GM10248 (cell line): ENCODE data around the gene PRKAG3.

Experiments
- CTCF ChIA-PET: fragments of 300-600 bp; sonication (Branson Sonifier 250); formaldehyde crosslinking; extraction: SDS; loops from one replicate; lab custom pipeline; 2021; ENCODE audit warnings: antibody characterized with exemption; lab: Yijun Ruan, JAX
- POLR2A ChIA-PET: fragments of 350-650 bp; sonication (Branson Sonifier 250); formaldehyde crosslinking; extraction: SDS; loops from one replicate; lab custom pipeline; 2020; ENCODE audit warnings: antibody characterized with exemption; lab: Yijun Ruan, JAX
- DNase-seq: peaks from one replicate; pipeline ENCODE4 v3.0.0; 2012; ENCODE audit errors: extremely low spot score
- CTCF ChIP-seq: IDR thresholded peaks from 2 replicates; pipeline ENCODE4 v1.5.1; 2012; ENCODE audit warnings: mild to moderate bottlenecking, low read depth; ENCODE audit errors: extremely low read depth, missing control alignments, control extremely low read depth

The PRKAG3 gene

GRCh38 chr2:218814540-218815243, 16.9 kb downstream of the PRKAG3 start:
- ChIA-PET POLR2A (no interaction called here), CTCF (interaction anchor here (1.5 to 2.1 kb wide), 5 partner anchors 9 to 143 kb away, joined by 3 to 6 read pairs (median 4); partner anchors contain the start of genes RNF25 and STK36)
- TF ChIP-seq CTCF, result no peak
- no peak for DNase-seq

GRCh38 chr2:218813771-218814460, 17.7 kb downstream of the PRKAG3 start:
- CTCF ChIA-PET, result no interaction called here
- no peak for TF ChIP-seq CTCF
- DNase-seq, result no peak
- POLR2A ChIA-PET, result no interaction called here

- no peak for TF ChIP-seq CTCF
- ChIA-PET CTCF (no interaction called here), POLR2A (no interaction called here)
- no peak for DNase-seq
Measured at GRCh38 chr2:218812861-218813260, 18.7 kb downstream of the PRKAG3 start.

GRCh38 chr2:218812096-218812815, 19.3 kb downstream of the PRKAG3 start:
- ChIA-PET POLR2A (no interaction called here), CTCF (no interaction called here)
- TF ChIP-seq CTCF, result no peak
- DNase-seq, result no peak

GRCh38 chr2:218811382-218811781, 20.2 kb downstream of the PRKAG3 start:
- CTCF ChIA-PET, result interaction anchor here (1.1 kb wide), 1 partner anchor 8 kb away, joined by 3 read pairs; no protein-coding TSS in a partner anchor
- DNase-seq, result no peak
- POLR2A ChIA-PET, result no interaction called here
- TF ChIP-seq CTCF, result no peak

GRCh38 chr2:218810256-218810655, 21.3 kb downstream of the PRKAG3 start:
- DNase-seq, result no peak
- TF ChIP-seq CTCF, result no peak
- ChIA-PET CTCF (interaction anchor here (1.0 to 1.4 kb wide), 3 partner anchors 9 to 66 kb away, joined by 3 to 7 read pairs (median 3); no protein-coding TSS in a partner anchor), POLR2A (no interaction called here)
